HG03095 (cell line): ENCODE results near the gene SPATA6L.

Source experiments
- ATAC-seq: cut with Tn5 transposase; IDR thresholded peaks from one replicate; pipeline ENCODE4 v1.9.1; 2021; ENCODE audit warnings: moderate library complexity; ENCODE audit not compliant: unreplicated experiment

Gene SPATA6L

DNA sequence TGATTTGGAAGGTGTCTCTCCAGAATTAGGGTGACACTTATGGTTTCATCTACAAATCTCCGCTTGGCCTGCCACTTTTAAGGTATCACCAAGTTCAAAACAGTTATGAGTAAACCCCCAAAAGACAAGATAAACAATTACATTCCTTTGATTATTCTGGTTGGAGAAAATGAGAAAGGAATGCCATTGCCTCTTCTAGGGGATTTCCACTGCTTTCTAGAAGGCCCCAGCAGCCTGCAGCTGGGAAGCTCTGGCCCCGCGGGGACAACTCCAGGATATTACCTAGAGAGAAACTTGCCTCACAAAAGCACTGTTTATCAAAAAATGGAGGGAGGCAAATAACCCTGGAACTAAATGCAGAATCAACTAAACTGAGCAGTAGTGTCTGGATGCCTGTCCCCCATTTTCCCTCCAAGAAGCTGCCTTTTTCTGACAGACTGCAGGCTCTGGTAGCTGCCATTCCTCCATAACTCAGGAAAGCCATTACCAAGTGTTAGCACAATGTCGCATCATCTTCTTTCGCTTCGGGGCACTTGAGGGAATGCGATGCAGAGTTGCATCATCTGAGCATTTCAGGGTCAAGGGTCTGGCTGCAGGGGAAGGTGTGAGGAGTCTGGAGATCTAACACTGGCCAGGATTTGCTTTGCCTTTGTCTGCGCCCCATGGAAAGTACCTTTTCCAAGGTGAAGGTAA is 75.7 kb downstream of the SPATA6L start:
- ATAC-seq, result no peak

DNA sequence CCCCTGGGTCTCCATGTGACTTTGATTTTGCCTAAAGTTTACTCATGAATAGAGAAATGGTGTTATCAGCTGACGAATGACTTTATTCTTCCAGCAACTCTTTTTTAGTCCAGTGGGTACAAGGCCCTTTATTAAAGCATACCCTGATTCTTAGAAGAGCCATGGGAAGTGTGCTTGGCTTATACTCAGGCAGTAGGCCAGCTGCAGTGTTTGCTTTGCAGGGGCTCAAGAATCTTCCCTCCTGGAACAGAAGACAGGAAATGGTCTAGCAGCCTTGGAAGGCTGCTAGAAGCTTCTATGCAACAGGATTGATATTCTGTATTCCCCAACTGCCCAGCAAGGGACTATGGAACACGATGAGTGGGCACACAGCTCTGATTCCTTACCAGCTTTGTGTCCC is 77.6 kb downstream of the SPATA6L start:
- ATAC-seq, result no peak

DNA sequence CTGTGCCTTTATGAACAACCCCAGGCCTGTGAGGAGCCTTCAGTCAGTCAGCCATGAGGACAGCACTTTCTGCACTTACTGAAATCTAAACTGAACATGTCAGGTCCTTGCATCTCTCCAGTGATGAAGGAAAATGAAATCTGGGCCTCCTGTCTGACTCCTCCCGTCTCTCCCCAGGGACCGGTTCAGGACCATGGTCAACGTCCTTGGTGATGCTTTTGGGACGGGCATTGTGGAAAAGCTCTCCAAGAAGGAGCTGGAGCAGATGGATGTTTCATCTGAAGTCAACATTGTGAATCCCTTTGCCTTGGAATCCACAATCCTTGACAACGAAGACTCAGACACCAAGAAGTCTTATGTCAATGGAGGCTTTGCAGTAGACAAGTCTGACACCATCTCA is 81.1 kb downstream of the SPATA6L start:
- ATAC-seq, result no peak

DNA sequence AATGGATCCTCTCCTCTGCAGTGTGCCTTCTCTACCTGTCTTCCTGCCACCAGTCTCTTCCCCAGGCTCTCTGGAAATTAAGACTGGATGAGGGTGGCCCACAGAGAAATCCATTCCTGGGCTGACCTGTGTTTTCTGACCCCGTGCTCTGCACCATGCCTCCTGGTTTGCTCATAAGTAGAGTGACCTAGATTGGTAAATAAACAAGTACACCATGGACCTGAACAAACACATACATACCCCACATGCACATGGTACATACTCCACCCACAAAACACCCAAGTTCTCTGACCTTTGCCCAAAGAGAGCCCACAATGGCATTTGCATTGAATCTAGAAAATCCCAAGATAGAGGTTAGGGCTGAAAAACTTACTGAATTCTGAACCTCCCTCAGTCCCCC is 81.6 kb downstream of the SPATA6L start:
- ATAC-seq, result no peak

DNA sequence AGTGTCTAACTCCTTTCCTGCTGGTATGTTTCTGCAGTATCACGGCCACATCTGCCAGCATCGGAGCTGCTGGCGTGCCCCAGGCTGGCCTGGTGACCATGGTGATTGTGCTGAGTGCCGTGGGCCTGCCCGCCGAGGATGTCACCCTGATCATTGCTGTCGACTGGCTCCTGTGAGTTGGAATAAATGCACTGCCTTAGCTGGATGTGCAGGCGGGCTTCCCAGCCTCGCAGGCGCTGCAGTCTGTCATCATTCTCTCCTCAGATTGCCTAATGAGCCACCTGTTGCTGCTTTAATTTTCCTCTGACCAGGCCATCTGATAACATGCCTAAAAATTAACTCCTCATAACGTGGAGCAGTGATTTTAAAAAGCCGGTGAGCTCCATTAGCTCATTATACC is 83.3 kb downstream of the SPATA6L start:
- no peak for ATAC-seq

DNA sequence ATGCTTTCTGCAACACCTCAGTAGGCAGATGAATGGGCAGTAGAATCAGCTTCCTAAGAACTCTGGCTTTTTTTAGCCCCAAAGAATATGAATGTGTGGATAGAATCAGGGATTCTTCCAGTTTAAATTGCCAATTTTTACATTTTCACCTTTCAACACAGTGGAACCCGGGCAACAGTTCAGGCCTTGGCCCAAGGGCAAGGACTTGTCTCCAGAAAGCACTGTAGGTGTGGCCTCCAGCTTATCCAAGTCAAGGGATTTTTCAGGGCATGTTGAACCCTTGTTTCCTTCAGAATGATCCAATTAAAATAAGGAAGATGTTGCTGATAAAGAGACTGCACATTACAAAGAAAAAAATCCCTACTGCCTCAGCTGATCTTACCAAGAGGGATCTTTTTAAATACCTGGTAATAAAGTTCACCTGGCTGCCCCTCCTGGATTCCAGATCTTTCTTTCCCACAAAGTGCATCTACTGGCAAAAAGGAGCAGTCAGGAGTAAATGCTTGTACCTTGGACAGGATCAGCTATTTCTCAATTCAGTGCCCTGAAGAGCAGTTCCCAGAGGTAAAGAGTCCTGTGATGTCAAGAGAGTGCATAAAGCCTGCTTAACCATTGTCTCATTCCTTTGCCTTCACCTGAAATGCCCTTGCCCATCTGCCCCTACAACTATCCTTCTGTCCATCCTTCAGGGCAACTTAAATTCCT is 84.3 kb downstream of the SPATA6L start:
- no peak for ATAC-seq

DNA sequence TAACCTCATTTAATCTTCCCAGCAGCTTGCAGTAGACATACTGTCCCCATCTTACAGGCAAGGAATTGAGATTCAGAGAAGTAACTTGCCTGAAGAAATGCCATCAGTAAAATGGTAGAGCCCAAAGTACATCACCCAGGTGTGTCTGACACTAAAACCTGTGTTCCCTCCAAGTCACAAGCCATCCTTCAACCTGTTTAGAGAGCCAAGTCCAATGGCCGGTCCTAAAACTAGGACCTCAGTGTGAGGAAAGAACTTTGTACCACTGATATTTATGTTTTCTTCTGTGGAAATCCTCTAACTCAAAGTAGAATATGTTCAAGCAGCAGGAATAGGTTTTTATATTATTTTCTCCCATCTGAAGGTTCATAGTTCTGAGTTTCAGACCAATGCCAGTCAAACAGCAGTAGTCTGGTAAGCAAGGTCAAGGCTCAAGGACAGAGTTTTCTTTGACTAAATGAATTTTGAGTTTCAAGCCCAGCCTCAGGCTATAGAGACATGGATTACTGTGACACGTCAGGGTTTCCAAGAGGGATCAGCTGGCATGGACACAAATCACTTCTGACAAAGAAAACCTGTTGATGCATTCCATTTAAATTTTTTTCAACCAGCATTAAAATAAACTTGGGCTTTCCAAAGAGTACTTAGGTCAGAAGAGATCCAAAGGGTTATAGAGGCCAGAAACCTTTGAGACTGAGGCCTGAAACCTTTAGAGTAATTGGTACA is 85.1 kb downstream of the SPATA6L start:
- ATAC-seq, result no peak

DNA sequence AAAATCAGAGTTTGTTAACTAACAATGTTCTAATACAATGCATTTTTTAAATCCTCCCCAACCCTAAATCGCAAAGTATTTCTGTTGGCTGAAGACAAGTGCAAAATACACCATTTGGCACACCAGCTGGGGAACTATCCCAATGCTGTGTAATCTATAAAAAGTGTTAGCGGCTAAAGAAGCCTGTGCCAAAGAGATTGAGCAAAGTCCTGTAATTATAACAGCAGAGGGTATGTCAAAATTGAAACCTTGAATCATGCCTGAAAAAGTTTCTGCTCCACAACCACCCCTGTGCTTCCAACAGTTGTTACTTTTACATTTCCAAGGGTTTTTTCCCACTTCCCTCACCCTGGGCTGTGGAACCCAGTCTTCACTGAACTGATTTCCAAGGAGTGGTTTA is 87.3 kb downstream of the SPATA6L start:
- ATAC-seq, result no peak

DNA sequence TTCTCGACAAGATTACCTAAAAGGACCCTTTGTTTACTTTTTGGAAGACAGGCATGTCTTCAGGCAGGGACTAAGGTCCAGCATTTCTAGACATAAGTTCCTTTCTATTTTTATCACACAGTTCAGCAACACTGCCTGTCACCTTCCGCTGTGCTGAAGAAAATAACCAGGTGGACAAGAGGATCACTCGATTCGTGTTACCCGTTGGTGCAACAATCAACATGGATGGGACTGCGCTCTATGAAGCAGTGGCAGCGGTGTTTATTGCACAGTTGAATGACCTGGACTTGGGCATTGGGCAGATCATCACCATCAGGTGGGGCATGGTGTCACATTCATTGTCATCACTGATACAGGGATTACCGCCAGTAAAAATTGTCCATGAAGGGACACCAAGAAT is 89.8 kb downstream of the SPATA6L start:
- ATAC-seq, result no peak

DNA sequence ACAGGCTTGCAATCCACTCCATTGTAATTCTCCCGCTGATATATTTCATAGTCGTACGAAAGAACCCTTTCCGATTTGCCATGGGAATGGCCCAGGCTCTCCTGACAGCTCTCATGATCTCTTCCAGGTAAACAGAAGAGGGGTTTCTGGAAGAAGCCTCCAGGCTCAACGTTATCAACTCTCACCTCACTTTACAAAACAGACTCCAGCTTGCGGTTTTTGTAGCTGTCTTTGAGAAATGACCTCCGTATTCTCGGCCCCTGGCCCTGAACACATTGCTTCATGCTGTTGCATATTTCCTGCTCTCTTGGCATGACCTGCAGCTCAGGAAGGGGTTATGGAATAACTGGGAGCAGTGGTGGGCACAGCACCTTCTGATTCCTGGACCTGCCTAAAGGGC is 90.3 kb downstream of the SPATA6L start:
- no peak for ATAC-seq

DNA sequence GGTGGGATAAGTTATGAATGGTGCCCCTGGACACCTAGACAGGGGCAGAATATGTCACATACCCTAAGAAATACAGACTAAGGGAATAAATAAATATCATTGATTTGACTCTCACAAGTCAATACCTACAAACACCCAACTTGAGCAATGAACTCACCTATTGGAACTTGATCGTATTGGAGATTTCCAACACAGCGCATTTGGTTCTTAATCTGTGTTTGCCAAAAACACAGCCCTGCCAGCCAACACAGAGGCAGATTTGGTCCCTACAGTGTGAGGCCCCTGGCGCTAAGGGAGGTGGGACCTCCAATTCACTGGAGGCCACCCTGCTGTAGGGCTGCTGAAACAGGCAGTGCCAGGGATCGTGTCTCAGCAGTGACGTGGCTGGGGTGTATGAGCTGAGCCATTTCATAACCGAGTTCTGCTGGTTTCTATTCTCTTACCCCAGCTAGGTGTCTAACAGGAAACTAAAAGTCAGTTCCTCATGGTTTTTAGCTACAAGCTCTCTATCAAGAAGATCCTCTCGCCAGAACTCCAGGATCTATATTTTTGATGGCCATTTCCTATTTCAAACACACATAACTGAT is 91.5 kb downstream of the SPATA6L start:
- ATAC-seq, result peak; percentile 94

DNA sequence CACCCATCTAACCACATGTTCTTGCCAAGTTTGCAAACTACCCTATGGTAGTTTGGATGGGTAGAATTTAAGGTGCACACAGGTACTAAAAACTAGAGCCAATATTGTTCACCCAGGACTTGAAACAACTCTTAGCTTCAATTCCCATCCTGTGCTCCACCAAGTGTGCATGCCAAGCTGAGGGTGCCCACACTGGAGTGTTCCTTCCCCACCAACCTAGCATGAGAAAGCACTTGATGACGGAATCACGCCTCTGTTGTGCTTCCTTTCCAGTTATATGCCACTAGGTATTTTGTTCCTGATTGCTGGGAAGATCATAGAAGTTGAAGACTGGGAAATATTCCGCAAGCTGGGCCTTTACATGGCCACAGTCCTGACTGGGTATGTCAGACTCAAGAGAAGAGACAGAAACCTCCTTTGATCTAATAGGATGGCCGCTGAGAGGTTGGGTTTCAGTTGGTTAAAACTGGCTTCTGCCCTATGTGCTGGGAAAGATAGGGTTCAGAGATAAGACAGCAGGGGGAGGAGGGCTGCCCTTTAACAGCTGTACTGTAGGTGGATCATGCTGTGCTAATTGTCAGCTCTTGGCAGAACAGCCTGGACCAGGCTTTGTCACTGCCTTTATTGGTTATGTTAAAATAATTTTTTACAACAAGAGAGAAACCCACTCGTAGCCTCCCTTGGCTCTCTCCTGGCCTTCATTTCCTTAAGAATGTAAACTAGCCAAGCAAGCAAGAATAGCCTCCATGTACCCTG is 92.5 kb downstream of the SPATA6L start:
- ATAC-seq, result no peak

DNA sequence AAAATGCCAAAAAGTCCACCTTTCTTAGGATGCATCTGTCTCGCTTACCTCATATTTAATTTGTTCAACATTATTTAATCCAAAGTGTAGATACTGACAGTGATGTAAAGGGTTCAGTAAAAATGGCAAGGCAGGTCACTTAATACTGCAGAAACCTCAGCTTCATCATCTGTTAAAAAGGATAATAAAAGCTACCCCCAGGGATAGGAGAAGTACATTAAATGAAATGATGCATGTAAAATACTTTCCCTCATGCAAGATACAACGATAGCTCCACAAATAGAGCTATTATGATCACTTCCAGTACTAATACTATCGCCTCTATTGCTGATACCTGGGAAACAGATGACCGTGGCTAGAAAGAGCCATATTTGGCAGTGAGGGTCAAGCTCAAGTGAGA is 93.1 kb downstream of the SPATA6L start:
- no peak for ATAC-seq

DNA sequence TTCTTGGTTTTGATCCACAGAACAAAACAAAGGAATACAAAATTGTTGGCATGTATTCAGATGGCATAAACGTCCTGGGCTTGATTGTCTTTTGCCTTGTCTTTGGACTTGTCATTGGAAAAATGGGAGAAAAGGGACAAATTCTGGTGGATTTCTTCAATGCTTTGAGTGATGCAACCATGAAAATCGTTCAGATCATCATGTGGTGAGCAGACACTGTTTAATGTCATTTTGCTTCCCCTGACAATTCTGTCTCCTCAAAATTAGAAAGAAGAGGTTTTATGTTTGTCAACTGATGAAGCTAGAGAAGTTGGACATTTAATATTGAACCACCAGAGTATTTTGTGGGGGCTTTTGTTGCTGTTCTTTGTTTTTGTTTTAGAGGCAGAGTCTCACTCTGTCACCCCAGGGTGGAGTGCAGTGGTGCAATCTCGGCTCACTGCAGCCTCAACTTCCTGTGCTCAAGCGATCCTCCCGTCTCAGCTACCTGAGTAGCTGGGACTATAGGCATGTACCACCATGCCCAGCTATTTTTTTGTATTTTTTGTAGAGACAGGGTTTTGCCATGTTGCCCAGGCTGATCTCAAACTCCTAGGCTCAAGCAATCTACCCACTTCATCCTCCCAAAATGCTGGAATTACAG is 94.0 kb downstream of the SPATA6L start:
- ATAC-seq, result no peak

DNA sequence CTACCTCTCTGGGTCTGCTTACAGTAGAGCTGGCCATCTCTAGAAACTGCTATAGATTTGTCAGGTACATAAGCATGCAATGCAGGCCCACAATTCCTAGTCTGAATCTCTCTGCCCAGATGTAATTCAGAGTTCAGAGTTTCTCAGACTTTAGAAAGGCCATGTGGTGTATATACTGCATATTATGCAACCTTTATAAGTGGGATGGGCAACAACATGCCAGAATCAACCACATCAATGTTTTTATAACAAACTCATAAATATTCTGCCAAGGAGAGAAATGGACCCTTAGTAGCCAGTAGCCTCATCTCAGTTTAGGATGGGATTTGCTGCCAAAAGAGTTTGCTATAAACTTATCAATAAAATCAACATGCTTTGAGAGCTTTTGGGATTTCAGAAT is 97.2 kb downstream of the SPATA6L start:
- no peak for ATAC-seq

DNA sequence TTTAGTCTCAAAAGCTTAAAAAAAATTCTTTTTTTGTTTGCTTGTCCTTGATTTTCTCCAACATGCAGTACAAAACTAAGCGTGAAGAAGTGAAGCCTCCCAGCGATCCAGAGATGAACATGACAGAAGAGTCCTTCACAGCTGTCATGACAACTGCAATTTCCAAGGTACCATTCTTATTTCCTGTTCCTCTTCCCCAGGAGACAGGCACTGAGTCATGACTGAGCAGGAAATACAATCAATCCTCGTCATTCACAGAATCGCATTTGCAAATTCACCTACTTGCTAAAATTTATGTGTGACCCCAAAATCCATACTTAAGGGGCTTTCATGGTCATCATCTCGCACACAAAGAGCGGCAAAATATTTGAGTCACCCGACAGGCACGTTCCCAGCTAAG is 98.7 kb downstream of the SPATA6L start:
- no peak for ATAC-seq

DNA sequence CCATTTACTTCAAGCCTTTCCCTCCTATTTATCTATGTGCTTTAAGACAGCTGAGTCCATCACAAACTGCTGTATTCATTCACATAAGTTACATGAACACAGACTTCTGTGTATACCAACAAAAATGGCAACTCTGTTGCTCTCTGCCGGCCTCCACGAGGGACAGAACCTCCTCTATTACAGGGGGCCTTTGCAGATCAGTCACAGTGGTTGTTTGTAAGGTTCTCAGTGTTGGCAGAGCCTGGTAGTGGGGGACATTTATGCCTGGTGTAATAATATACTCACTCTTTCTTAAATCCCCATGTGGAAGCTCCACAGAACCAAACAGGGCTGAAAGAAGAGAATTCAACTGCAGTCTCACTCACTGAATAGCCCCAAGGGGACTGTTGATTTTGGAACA is 99.5 kb downstream of the SPATA6L start:
- no peak for ATAC-seq

DNA sequence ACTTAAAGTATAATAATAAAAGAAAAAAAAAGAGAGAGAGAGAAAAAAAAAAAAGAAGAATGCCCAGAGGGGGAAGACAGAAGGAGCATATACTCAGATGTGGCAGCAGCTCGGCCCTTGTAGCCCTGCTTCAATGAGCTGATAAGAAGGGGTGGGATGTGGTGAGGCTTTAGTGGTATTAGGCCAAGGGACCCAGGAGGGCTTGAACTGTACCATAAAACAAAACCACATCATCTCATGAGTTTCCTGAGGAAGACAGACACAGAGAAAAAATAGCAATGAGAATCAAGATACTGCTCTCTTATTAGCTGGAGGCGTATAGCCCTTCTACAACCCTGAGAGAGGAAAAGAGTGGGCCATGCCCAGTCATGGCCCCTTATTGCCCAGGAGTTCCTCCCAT is 103.2 kb downstream of the SPATA6L start:
- no peak for ATAC-seq

DNA sequence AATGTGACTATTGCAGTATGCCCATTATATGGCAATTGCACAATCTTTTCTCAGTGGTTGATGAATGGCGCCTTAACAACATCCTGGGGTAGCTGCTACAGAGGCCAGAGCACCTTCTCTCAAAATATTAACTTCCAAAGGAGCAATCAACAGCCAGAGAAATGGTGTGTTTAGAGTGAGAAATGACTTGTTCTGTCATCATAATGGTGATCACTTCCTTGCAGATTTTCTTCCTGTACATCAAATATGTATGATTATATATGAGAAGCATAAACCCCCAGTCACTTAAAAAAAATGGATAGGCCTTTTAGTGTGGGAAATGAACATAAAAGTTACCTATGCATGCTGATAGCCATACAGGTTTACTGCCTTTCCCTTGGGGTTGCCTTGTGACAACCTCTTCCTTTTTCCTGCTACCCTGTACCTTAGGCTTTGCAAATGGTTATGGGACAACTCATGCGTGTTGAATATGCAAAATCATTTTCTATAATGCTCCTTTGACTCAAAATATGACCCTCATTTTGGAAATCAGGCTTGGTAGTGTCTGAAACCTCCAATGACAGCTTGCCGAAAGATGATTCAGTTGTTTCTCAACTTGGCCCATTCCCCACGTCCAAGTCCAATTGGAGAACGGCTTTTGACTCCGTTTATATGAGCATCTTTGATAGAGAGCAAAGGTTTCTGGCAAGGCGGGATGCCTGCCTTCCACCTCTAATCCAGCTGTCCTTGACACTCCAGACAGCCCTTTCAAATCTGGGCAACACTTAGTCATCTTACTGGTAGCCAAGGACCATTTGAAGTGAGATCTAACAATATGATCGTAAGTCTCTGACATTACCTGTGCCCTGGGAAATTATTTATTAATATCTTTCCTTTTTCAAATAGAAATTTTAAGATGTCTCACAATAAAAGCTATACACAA is 106.8 kb downstream of the SPATA6L start:
- peak; percentile 85 for ATAC-seq
